ENCODE measurements around the gene ERICH2.

ERICH2 gene

DNA sequence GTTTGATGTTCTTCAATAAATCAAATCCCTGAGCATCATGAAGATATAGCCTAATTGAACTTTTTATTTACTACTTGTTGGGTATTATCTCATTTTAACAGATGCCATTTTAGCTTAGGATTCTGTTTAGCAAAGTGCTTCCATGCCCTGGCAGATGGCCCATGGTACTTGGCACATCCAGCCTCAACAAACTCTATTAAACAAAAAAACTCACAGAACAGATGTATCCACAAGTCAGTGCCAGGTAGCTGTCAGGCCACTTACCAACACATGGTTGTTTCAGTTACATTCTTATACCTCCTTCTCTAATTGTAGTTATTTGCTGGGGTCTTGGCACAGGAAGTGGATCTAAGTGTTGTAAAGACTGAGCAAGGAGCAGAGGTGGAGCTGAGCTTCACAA lies 76.1 kb downstream of the ERICH2 start:
- DNase-seq: no peak

DNA sequence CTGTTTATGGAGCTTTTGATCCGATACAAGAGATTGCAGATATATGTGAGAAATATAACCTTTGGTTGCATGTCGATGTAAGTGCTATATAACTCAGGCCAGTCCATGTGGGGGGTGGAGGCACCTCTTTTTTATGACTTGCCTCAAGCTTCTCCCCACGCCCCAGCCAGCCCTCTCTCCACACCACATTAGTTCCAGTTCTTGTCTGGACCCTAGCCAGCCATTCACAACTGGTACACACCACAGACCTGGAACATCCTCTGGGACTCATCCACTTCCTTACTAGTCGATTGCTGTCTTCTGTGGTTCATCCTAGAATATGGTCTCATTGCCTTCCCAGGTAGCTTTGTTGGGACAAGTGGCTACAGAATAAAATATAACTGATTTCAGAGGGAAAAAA lies 77.5 kb downstream of the ERICH2 start:
- no peak for DNase-seq

Data from NCI-H1436 treated with DMSO at 0.1 percent for 48 hours (cell line).